Skeletal muscle satellite cell (primary cell): ENCODE measurements around the gene RIN3.

Experiments used
- H3K27me3 ChIP-seq: 2 replicates; pipeline ENCODE4 v1.7.0; 2013; ENCODE audit warnings: low read length; ENCODE audit not compliant: control insufficient read depth, insufficient read depth
- H3K36me3 ChIP-seq: 2 replicates; pipeline ENCODE4 v1.7.0; 2013; ENCODE audit warnings: mild to moderate bottlenecking, control low read depth, low read length; ENCODE audit not compliant: insufficient read depth
- H3K4me1 ChIP-seq: 2 replicates; pipeline ENCODE4 v1.7.0; 2013; ENCODE audit warnings: low read length; ENCODE audit not compliant: control insufficient read depth, insufficient read depth
- H3K4me2 ChIP-seq: 2 replicates; pipeline ENCODE4 v1.7.0; 2013; ENCODE audit warnings: mild to moderate bottlenecking, low read length
- H3K4me3 ChIP-seq: 2 replicates; pipeline ENCODE4 v1.7.0; 2013; ENCODE audit warnings: low read length
- H3K9ac ChIP-seq: 2 replicates; pipeline ENCODE4 v1.7.0; 2013; ENCODE audit warnings: mild to moderate bottlenecking, low read depth, low read length, moderate library complexity
- H3K9me3 ChIP-seq: replicated peaks from 2 replicates; pipeline ENCODE4 v1.7.0; 2013; ENCODE audit warnings: mild to moderate bottlenecking, control low read depth, low read length

Gene RIN3

GRCh38 chr14:92500491-92500941, 13.1 kb upstream of the RIN3 start:
- peak overlapping the region; percentile 18 for H3K9ac ChIP-seq
- peaks cover 44% of the 10 kb centered on the region for H3K4me1 ChIP-seq
- no peak overlapping the region for H3K4me3 ChIP-seq
- H3K27me3 ChIP-seq = no peaks in the 10 kb centered on the region
- H3K9me3 ChIP-seq = no peaks in the 10 kb centered on the region
- H3K36me3 ChIP-seq = no peaks in the 10 kb centered on the region
- no peak overlapping the region for H3K4me2 ChIP-seq

- Histone ChIP-seq H3K4me2 (peak overlapping the region; percentile 61), H3K27me3 (no peaks in the 10 kb centered on the region), H3K36me3 (no peaks in the 10 kb centered on the region), H3K4me1 (peaks cover 44% of the 10 kb centered on the region), H3K4me3 (no peak overlapping the region), H3K9ac (no peak overlapping the region), H3K9me3 (no peaks in the 10 kb centered on the region)
Observed at GRCh38 chr14:92501891-92502351, 11.7 kb upstream of the RIN3 start.

- H3K27me3 ChIP-seq = no peaks in the 10 kb centered on the region
- H3K4me1 ChIP-seq = peaks cover 44% of the 10 kb centered on the region
- peak overlapping the region; percentile 56 for H3K9ac ChIP-seq
- no peaks in the 10 kb centered on the region for H3K36me3 ChIP-seq
- no peaks in the 10 kb centered on the region for H3K9me3 ChIP-seq
- no peak overlapping the region for H3K4me3 ChIP-seq
- H3K4me2 ChIP-seq = peak overlapping the region; percentile 61
Observed at GRCh38 chr14:92502541-92503286, 10.9 kb upstream of the RIN3 start.

- peaks cover 44% of the 10 kb centered on the region for H3K4me1 ChIP-seq
Observed at GRCh38 chr14:92503756-92504491, 9.7 kb upstream of the RIN3 start.

GRCh38 chr14:92505826-92506225, 7.8 kb upstream of the RIN3 start:
- no peak overlapping the region for H3K4me3 ChIP-seq
- peaks cover 38% of the 10 kb centered on the region for H3K4me1 ChIP-seq
- no peak overlapping the region for H3K9ac ChIP-seq

More at GRCh38 chr14:92503756-92504491, 9.7 kb upstream of the RIN3 start:
- H3K4me2 ChIP-seq = peak overlapping the region; percentile 18
- H3K36me3 ChIP-seq = no peaks in the 10 kb centered on the region
- H3K4me3 ChIP-seq = no peak overlapping the region
- no peaks in the 10 kb centered on the region for H3K9me3 ChIP-seq
- H3K27me3 ChIP-seq = no peaks in the 10 kb centered on the region
- H3K9ac ChIP-seq = peak overlapping the region; percentile 4

GRCh38 chr14:92506231-92506630, 7.3 kb upstream of the RIN3 start:
- H3K36me3 ChIP-seq = no peaks in the 10 kb centered on the region
- peaks cover 40% of the 10 kb centered on the region for H3K4me1 ChIP-seq
- no peaks in the 10 kb centered on the region for H3K27me3 ChIP-seq
- H3K4me2 ChIP-seq = no peak overlapping the region
- H3K4me3 ChIP-seq = no peak overlapping the region
- H3K9ac ChIP-seq = no peak overlapping the region
- H3K9me3 ChIP-seq = no peaks in the 10 kb centered on the region

More at GRCh38 chr14:92505826-92506225, 7.8 kb upstream of the RIN3 start:
- no peaks in the 10 kb centered on the region for H3K36me3 ChIP-seq
- no peaks in the 10 kb centered on the region for H3K9me3 ChIP-seq
- H3K4me2 ChIP-seq = no peak overlapping the region
- no peaks in the 10 kb centered on the region for H3K27me3 ChIP-seq

- peaks cover 36% of the 10 kb centered on the region for H3K4me1 ChIP-seq
- H3K9me3 ChIP-seq = no peaks in the 10 kb centered on the region
- H3K36me3 ChIP-seq = no peaks in the 10 kb centered on the region
- no peak overlapping the region for H3K9ac ChIP-seq
- no peak overlapping the region for H3K4me3 ChIP-seq
- no peak overlapping the region for H3K4me2 ChIP-seq
- H3K27me3 ChIP-seq = no peaks in the 10 kb centered on the region
Observed at GRCh38 chr14:92507174-92507768, 6.3 kb upstream of the RIN3 start.

GRCh38 chr14:92510972-92511371, 2.6 kb upstream of the RIN3 start:
- no peak overlapping the region for H3K4me3 ChIP-seq
- H3K9ac ChIP-seq = peak overlapping the region; percentile 43
- no peaks in the 10 kb centered on the region for H3K9me3 ChIP-seq
- no peaks in the 10 kb centered on the region for H3K27me3 ChIP-seq
- H3K4me2 ChIP-seq = peak overlapping the region; percentile 51
- H3K36me3 ChIP-seq = no peaks in the 10 kb centered on the region
- H3K4me1 ChIP-seq = peaks cover 24% of the 10 kb centered on the region

GRCh38 chr14:92511453-92512238, 1.9 kb upstream of the RIN3 start:
- no peak overlapping the region for H3K4me3 ChIP-seq
- H3K4me2 ChIP-seq = peak overlapping the region; percentile 51
- no peaks in the 10 kb centered on the region for H3K36me3 ChIP-seq
- no peaks in the 10 kb centered on the region for H3K9me3 ChIP-seq
- no peaks in the 10 kb centered on the region for H3K27me3 ChIP-seq
- peak overlapping the region; percentile 43 for H3K9ac ChIP-seq
- H3K4me1 ChIP-seq = peaks cover 24% of the 10 kb centered on the region

- no peaks in the 10 kb centered on the region for H3K27me3 ChIP-seq
- no peaks in the 10 kb centered on the region for H3K9me3 ChIP-seq
- no peaks in the 10 kb centered on the region for H3K36me3 ChIP-seq
- H3K4me3 ChIP-seq = peak overlapping the region; percentile 86
- peak overlapping the region; percentile 94 for H3K9ac ChIP-seq
- peaks cover 24% of the 10 kb centered on the region for H3K4me1 ChIP-seq
- peak overlapping the region; percentile 92 for H3K4me2 ChIP-seq
Observed at GRCh38 chr14:92512807-92513203, 776 bp upstream of the RIN3 start.
